SK-N-MC (cell line): ENCODE results near the gene GSTA3.
"Not testable (repeated sequence)": the region's sequence is repeated elsewhere in the genome, so short reads cannot be mapped to it uniquely, and the experiment has no call there.

Source experiments
- DNase-seq: peaks from one replicate; pipeline ENCODE4 v3.0.0-alpha.2; 2011; ENCODE audit warnings: low read depth, low spot score
- H3K27ac ChIP-seq: fragments of 200-600 bp; sonication (generic); 2 replicates; pipeline ENCODE4 v1.5.1; 2016; ENCODE audit warnings: mixed run types
- H3K36me3 ChIP-seq: fragments of 200-600 bp; sonication (generic); 2 replicates; pipeline ENCODE4 v1.6.1; 2017; ENCODE audit warnings: antibody characterized with exemption, low read length, mixed read lengths; ENCODE audit not compliant: insufficient read depth
- H3K4me3 ChIP-seq: fragments of 200-600 bp; sonication (generic); 2 replicates; pipeline ENCODE4 v1.5.1; 2016
- H3K9ac ChIP-seq: fragments of 200-600 bp; sonication (generic); 2 replicates; pipeline ENCODE4 v1.8.0; 2017; ENCODE audit warnings: mixed run types, mixed read lengths; ENCODE audit not compliant: insufficient read length
- H3K9me3 ChIP-seq: fragments of 200-600 bp; sonication (generic); 2 replicates; pipeline ENCODE4 v1.6.1; 2017; ENCODE audit warnings: low read depth, mild to moderate bottlenecking, antibody characterized with exemption, low read length, moderate library complexity, mixed read lengths
- EZH2 ChIP-seq: fragments of 200-600 bp; sonication (generic); IDR thresholded peaks from one replicate; pipeline ENCODE4 v1.6.1; 2017; ENCODE audit warnings: antibody characterized with exemption
- FOXP2 ChIP-seq: optimal IDR thresholded peaks from 2 replicates; pipeline ENCODE3; 2011; ENCODE audit warnings: mild to moderate bottlenecking, moderate library complexity; ENCODE audit not compliant: insufficient read depth; ENCODE audit errors: extremely low read length, control extremely low read depth
- POLR2AphosphoS5 ChIP-seq: IDR thresholded peaks from 2 replicates; pipeline ENCODE4 v1.6.1; 2012; ENCODE audit warnings: mild to moderate bottlenecking, low read depth, low read length, borderline replicate concordance

GSTA3 gene

DNA sequence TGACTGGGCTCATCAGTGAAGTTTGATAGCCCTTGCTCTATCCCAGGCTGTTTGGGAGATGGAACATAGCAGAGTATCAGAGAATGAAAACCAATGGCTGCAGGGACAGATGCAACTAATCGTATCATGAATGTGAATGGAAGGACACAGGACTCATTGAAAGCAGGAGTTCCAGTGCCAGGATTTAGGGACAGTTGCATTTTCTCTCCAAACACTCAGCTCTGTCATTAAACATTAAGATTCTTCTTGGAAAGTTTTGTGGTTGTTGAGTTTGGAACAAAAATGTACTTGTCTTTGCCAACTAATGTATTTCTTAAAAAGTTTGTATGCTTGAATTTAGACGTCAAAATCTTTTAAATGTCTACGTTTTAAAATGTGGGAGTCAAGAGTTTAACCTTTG lies 37.9 kb downstream of the GSTA3 start:
- no peak for DNase-seq
- no peak overlapping the region for H3K27ac ChIP-seq
- H3K9me3 ChIP-seq, result no peaks in the 10 kb centered on the region
- no peak overlapping the region for H3K9ac ChIP-seq
- no peak overlapping the region for H3K4me3 ChIP-seq
- TF ChIP-seq FOXP2, result no peak
- TF ChIP-seq EZH2, result no peak
- TF ChIP-seq POLR2AphosphoS5, result no peak
- H3K36me3 ChIP-seq, result no peaks in the 10 kb centered on the region

DNA sequence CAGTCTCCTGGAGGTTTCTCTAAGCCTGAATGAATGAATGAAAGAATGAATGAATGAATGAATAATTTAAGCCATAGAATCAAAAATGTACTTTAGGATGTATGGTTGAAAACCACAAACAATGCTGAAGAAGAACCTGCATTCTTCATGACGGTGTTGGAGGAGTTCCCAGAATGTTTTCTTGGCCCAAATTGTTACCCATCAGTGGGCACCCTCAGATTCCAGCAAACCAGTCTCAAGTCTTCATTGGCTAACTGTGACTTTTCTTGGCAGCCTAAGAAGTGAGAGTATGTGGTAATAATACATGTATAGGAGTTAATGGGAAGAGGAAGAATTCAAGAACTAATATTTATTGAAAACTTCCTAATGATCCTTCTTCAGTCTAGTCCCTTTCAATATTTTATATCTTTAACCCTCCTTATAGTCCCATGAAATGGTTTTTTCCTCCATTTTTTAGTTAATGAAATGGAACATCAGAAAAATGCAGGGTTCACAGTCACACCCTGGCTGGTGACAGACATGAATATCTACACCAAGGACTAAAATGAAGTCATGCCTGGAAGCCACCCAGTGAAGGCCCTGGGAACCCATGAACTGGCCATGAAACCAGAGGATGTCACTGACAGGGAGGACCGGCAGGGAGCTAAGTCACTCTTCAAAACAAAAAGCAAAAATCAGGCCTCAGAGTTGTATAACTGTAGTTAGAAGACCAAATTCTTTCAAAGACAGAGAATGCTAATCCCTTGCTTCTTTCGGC lies 39.0 kb downstream of the GSTA3 start:
- not testable (repeated sequence) for H3K9me3 ChIP-seq, H3K27ac ChIP-seq, H3K4me3 ChIP-seq, H3K36me3 ChIP-seq, DNase-seq, H3K9ac ChIP-seq

DNA sequence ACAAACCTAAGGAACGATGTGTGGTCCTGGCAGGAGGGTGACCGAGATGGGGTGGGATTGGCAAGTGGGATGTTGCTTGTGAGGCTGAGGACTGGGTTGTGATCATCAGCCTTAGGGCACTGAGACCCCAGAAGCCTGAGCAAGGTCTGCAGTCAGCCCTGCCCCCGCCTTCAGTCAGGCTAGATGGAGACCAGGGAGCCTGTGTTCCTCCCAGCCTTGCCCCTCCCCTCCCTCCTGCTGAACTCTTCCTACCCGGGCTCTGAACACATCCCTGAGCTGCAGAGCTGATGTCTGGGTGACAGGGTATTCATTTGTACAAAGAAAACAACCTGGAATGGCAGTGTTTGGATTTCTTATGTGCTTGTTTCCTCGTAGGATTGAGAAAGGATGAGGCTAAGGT lies 40.6 kb downstream of the GSTA3 start:
- not testable (repeated sequence) for H3K9ac ChIP-seq, H3K27ac ChIP-seq, DNase-seq, H3K9me3 ChIP-seq, H3K36me3 ChIP-seq, H3K4me3 ChIP-seq

DNA sequence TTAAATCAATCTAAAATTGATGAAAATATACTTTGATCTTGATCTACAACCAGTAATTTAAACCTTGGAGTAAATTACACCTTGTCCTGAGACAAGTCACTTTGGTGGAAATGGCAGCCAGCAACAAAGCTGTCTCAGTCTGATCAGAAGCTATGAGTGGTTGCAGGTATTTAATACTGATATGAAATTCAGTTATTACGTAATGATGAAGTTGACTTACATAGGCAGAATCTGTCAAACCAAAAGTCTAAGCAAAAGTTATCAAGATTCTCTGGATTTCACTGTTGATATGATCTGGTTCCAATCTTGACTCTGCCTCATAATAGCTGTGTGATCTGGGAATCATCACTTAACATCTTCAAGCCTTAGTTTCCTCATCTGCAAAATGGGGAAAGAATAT lies 41.3 kb downstream of the GSTA3 start:
- DNase-seq, result no peak
- Histone ChIP-seq H3K9ac (no peak overlapping the region), H3K4me3 (no peak overlapping the region), H3K36me3 (no peaks in the 10 kb centered on the region), H3K27ac (no peak overlapping the region), H3K9me3 (no peaks in the 10 kb centered on the region)
- TF ChIP-seq EZH2 (no peak), POLR2AphosphoS5 (no peak), FOXP2 (no peak)

DNA sequence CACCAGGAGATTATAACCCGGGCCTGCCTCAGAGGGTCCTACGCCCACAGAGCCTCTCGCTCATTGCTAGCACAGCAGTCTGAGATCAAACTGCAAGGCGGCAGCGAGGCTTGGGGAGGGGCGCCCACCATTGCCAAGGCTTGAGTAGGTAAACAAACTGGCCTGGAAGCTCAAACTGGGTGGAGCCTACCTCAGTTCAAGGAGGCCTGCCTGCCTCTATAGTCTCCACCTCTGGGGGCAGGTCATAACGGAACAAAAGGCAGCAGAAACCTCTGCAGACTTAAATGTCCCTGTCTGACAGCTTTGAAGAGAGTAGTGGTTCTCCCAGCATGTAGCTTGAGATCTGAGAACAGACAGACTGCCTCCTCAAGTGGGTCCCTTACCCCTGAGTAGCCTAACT lies 48.3 kb downstream of the GSTA3 start:
- not testable (repeated sequence) for H3K9me3 ChIP-seq, H3K9ac ChIP-seq, H3K36me3 ChIP-seq, DNase-seq, H3K27ac ChIP-seq, H3K4me3 ChIP-seq

DNA sequence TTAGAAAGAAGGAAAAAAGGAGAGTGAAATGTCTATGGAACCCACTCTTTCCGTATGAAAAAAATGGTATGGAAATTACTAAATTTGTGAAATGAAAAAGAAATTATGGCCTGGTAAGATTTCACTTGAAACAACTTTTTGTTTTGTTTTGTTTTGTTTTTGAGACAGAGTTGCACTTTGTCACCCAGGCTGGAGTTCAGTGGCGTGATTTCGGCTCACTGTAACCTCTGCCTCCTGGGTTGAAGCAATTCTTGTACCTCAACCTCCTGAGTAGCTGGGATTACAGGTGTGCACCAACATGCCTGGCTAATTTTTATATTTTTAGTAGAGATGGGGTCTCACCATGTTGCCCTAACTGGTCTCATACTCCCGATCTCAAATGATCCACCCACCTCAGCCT lies 51.1 kb downstream of the GSTA3 start:
- Histone ChIP-seq H3K4me3 (no peak overlapping the region), H3K9ac (no peak overlapping the region), H3K36me3 (no peaks in the 10 kb centered on the region), H3K27ac (no peak overlapping the region), H3K9me3 (no peaks in the 10 kb centered on the region)
- TF ChIP-seq POLR2AphosphoS5 (no peak), EZH2 (no peak), FOXP2 (no peak)
- DNase-seq, result no peak

DNA sequence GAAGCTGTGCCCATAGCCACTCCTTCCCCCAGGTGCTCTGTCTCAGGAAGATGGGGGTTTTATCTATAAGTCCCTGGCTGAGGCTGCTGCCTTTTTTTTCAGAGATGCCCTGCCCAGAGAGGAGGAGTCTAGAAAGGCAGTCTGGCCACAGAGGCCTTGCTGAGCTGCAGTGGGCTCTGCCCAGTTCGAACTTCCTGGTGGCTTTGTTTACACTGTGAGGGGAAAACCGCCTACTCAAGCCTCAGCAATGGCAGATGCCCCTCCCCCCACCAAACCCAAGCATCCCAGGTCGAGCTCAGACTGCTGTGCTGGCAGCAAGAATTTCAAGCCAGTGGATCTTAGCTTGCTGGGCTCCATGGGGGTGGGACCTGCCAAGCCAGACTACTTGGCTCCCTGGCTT lies 53.4 kb downstream of the GSTA3 start:
- DNase-seq, H3K9ac ChIP-seq, H3K9me3 ChIP-seq, H3K36me3 ChIP-seq, H3K4me3 ChIP-seq, H3K27ac ChIP-seq: not testable (repeated sequence)

DNA sequence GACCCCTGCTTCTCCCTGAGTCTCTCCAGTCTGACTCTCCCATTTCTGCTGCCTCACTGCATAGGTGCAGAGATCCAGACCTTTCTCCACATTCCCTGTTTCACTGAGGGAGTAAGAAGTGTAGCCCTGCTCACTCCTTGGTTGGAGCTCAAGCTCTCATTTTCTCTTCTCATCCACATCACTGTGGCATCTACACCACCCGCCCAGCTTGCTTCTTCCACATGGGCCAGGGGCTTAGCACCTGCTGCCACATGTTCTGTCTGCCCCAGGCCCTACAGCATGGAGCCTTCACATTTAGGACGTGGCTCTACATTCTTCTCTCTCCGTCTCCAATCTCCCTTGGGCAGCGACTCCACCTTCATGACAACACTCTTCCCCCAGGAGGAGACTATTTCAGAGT lies 60.4 kb downstream of the GSTA3 start:
- TF ChIP-seq POLR2AphosphoS5, result no peak
- TF ChIP-seq FOXP2, result no peak
- no peak for TF ChIP-seq EZH2
- Histone ChIP-seq H3K4me3 (no peak overlapping the region), H3K9ac (no peak overlapping the region), H3K36me3 (no peaks in the 10 kb centered on the region), H3K27ac (no peak overlapping the region), H3K9me3 (no peaks in the 10 kb centered on the region)
- no peak for DNase-seq
